C4-2B (cell line): ENCODE data around the gene PLAC9.

ENCODE experiments used
- CTCF ChIP-seq: fragments of 450-650 bp; conservative IDR thresholded peaks from 2 replicates; pipeline ENCODE4 v1.5.1; 2017; ENCODE audit warnings: mild to moderate bottlenecking
- ZFX ChIP-seq: fragments of 450-650 bp; IDR thresholded peaks from 2 replicates; pipeline ENCODE4 v1.6.1; 2017

- TF ChIP-seq CTCF (no peak), ZFX (no peak)
These were observed 26.1 kb downstream of the PLAC9 start for GRCh38 chr10:80158598-80159127.
